GOT3 (cell line): ENCODE data around the gene PIH1D2.
"Not testable (repeated sequence)": the region's sequence is repeated elsewhere in the genome, so short reads cannot be mapped to it uniquely, and the experiment has no call there.

Experiments used
- DNase-seq: peaks from one replicate; lab custom pipeline; 2025; ENCODE audit warnings: mixed read lengths; lab: John Stamatoyannopoulos, UW

PIH1D2 gene, protein sequence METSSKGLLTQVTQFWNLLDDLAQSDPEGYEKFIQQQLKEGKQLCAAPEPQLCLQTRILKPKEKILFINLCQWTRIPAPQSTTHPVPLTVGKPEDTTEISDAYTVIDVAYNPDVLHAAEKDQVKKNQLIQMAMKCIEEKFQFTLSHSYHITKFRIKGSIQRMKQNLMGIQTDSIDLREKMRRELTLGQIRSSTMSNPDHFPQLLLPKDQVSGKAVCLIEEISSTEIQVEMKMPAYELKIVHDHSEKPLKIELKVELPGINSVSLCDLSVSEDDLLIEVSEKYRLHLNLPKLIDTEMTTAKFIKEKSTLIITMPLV

GRCh38 chr11:112073941-112074811, at the start of gene PIH1D2, which contains the start of gene NKAPD1:
PIH1D2 (minus strand) TSS chr11:112074017; CDS start chr11:112073174, 843 bp downstream.
NKAPD1 (plus strand) TSS chr11:112074299; CDS start chr11:112075575, 1,276 bp downstream.
- peak; percentile 7 for DNase-seq

DNA sequence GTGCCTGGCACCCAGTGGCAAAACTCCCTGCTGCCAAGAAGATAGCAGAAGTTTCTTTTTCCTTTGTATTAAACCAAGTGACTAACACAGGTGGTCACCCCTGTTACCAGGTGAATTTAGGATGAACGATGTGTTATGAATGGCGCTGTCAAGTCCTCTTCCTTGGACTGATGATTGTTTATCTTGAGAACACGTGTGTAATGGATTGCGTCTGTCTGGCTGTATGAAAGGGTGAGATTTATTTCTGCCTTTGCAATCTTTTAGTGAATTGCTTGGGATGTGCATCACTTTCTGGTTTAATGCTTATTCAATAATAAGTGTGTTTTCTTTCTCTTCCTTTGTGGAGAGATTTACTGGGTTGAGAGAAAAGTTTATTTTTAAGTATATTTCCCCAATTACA, 49.3 kb upstream of the PIH1D2 start:
- DNase-seq: no peak

DNA sequence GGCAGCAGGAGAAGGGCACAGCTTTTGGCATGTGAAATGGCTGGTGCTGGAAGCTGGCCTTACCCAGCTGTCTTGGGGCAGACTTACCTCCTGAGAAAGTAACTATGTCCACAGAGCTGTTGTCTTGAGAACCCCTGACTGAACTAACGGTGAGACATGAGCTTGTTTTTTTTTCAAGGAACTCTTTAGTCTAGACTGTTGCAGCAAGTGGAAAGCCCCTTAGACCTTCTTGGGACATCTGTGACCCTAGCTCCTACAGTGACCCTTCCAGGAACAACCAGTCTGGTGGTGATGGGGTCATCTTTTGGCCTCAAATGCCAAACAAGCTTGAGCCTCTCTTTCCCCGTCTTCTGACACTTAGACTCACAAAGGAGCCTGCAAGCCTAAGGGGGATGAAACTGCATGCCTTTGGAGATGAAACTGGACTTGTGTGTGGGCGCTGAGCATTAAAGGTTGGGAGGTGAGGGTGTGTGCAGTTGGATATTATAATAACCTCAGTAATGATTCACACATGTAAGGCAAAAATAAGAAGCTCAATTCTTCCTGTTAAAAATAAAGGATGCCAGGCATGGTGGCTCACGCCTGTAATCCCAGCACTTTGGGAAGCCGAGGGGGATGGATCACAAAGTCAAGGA, 48.3 kb upstream of the PIH1D2 start:
- DNase-seq: no peak

DNA sequence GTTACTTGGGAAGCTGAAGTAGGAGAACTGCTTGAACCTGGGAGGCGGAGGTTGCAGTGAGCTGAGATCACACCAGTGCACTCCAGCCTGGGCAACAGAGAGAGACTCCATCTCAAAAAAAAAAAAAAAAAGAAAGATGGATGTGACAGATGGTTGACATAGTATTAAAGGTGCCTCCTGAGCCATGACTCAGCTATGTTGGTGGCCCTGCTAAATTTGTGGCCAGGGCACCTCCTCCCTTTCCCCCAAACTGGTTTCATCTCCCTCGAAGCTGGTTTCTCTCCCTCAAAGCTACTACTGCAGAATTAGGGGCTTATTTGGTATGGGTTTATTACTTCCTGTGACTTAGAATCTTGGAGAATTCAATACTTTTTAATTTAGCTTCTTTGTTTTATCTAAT, 44.4 kb upstream of the PIH1D2 start:
- no peak for DNase-seq

DNA sequence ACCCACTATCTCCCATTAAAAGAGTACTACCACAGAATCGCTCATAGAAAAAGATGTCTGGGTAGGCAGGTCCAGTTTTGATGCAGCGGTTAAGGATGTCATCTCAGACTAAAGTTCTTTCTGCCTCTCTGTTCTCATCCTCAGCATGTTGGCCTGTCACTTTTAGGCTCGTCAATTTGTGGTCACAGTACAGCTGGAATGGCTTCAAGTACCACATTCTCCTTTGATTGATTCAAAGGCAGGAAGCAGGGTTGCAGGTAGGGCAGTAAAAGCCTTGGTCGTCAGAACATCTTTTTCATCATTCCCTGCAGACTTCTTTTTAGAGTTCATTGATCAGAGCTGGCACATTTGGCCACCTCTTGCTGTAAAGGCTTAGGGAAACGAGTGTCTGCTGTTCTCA, 41.6 kb upstream of the PIH1D2 start:
- DNase-seq: no peak

DNA sequence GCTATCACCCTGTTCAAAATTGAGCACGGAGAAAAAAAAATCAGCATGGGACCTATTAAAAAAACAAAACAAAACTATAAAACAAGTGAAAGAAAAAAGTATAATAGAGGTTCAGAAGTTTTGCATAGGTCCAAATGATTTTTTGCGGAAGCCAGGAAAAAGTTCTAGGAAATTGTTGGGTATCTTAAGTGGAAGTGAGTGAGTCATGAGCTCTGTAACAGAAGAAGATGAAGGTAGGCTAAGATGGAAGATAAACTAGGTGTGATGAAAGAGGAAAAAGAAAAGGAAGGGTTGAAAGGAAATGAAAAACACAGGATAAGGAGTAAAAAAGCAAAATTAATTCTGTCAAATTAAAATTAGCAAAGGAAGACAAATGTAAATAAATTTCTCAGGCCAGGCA, 40.6 kb upstream of the PIH1D2 start:
- no peak for DNase-seq

DNA sequence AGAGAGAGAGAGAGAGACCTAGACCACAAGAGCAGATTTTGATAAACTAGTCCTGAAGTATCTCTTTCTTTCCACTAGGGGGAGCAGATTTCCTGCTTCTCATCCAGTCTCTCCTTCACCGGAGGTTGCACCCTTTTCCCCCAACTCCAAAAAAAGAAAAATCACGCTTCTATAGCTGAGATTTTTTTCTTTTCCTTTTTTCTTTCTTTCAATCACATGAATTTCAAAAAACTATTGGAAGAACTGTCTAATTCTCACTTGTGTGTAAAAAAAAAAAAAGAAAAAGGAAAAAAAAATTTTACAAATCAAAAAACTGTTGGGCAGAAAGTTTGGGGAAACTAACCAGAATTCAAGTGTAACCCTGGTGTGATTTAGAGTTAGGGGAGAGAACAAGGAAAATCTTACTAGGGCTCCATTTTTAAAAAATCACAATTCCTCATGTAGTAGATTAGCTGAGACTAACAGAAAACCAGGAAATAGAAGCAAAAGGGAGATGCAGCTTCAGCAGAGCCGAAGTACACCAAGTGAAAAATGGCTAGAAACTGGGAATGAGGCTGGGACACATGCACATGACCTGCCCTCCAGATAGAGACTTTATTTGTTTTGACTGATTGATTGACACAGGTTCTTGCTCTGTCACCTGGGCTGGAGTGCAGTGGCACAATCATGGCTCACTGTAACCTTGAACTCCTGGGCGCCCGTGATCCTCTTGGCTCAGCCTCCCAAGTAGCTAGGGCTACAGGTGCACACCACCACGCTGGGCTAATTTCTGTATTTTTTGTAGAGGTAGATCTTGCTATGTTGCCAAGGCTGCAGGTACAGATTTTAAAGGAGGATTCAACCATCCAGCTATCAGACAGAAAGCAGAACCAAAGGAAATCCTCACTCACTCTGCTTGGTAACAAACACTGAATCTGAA, 40.0 kb upstream of the PIH1D2 start:
- DNase-seq: no peak

DNA sequence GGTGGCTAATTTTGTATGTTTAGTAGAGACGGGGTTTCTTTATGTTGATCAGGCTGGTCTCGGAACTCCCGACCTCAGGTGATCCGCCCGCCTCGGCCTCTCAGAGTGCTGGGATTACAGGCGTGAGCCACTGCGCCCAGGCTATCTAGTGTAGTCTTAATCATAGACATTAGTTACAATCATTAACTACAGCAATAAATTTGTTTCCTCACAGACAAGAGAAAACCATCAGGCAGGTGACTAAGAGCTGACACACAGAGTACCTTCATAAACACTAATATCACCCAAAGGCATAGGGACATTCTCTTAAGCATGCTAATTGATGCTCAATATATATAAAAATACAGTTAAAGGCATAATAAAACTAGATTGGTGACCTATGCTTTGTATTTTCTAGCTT, 32.3 kb upstream of the PIH1D2 start:
- DNase-seq: no peak

DNA sequence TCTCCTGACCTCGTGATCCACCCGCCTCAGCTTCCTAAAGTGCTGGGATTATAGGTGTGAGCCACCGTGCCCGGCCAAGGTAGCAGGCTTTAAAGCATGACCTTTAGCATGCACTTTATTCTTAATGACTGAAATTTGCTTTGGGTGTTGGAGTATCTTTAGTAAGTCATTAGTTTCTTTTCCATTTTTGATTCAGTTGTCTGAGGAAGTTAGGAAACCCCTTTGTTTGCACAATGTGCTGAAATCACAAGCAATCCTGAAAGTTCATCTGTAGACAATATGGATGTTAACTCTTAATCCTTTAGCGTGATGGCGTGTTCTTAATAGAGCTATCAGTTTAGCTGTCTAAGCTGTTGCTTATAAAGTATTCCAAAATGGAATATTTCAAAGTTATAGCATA, 29.6 kb upstream of the PIH1D2 start:
- no peak for DNase-seq

DNA sequence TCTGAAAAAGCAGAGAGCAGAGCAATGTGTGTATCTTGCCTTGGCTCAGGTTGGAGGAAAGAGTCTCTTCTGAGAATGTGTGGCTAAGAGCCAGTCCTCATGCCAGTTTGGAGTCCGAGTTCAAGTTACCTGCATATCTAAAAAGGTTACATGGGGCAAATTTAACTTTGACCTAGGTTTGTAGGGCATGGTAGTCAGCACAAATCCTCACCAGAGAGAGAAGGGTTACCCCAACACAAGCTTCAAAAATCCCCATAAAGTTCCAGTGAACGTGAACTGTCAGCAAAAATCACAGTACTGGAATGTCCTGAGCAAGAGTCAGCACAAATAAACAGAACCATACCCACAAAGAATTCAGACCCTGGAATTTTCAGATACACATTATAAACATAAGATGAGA, 26.6 kb upstream of the PIH1D2 start:
- DNase-seq: no peak

- no peak for DNase-seq
These were observed 24.1 kb upstream of the PIH1D2 start for GRCh38 chr11:112097734-112098528.

- no peak for DNase-seq
These were observed 22.4 kb upstream of the PIH1D2 start for GRCh38 chr11:112096194-112096593.

DNA sequence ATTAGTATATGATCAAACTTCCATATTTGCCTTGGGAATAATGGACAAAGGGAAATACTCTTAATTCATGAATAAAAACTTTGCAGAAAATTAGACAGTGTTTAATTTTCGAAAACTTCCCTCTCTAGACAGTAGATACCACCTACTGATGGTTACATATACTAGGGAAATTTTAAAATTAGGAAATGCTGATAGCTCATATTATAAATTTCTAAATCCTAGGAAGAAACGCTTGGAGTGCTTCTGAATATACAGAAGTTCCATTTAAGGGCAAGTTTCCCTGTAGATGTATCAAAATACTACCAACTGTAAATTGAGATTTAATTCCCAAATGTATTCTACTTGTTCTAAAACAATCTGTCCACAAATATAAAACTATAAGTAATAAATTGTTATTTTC, 21.5 kb upstream of the PIH1D2 start:
- DNase-seq: not testable (repeated sequence)

- no peak for DNase-seq
These were observed 13.4 kb upstream of the PIH1D2 start for GRCh38 chr11:112087212-112087611.

GRCh38 chr11:112086422-112087191, 12.8 kb upstream of the PIH1D2 start, which contains the start of the genes SDHD and TIMM8B:
SDHD (plus strand) TSS chr11:112086873; CDS start chr11:112086908, 35 bp downstream.
TIMM8B (minus strand) TSS chr11:112086756; CDS start chr11:112086723, 33 bp downstream.
- DNase-seq: peak; percentile 75

DNA sequence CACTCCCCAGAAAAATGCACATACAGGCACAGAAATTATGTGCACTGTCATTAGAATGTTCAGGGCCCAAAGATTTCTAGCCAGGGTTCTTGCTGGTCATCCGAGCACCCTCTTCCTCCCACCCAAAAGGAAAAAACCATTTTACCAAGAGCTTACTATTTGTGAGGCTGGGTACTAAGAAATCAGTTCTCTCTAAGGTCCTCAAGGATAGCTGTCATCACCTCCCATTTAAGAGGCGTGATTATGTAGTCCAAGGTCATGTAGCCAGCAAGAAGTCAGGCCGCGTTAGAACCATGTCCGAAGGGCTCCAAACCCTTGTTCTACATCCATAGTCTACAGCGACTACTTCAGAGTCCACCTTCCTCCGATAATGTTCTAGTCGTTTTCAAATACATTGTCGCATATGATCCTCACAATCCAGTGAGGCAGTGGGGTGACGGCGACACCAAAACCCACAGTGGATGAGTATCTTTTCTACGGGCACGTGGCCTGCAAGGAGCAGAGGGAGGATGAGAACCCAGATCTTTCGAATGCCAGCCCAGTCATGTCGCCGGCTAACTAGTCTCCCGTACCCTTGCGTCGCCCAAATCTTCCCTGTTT, 12.1 kb upstream of the PIH1D2 start:
- DNase-seq: no peak

DNA sequence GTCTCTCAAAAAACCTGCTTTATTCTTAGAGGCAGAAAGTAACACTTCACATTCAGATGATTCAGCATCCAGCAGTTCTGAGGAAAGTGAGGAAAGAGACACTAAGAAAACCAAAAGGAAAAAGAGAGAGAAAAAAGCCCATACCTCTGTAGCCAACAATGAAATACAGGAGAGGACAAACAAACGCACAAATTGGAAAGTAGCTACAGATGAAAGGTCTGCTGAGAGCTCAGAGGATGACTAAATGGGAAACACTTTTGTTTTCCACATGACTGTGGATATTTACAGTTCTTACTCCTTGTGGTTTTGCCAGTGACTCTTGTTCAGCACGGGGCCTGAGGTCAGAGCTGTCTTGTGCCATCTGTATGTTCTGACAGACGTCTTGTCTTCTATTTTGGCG, 8.9 kb upstream of the PIH1D2 start:
- no peak for DNase-seq

GRCh38 chr11:112062923-112063322, 10.9 kb downstream of the PIH1D2 start:
- no peak for DNase-seq

- no peak for DNase-seq
These were observed 15.7 kb downstream of the PIH1D2 start for GRCh38 chr11:112058103-112058502.
